SU-DHL-6 (cell line): ENCODE results near the gene CAPN9.

Experiments
- EZH2phosphoT487 ChIP-seq: fragments of 200-600 bp; sonication (generic), shearing (Covaris generic); conservative IDR thresholded peaks from 2 replicates; pipeline ENCODE4 v1.6.1; 2018; ENCODE audit warnings: mild to moderate bottlenecking, antibody characterized with exemption, low read length, moderate library complexity, mixed read lengths
- TF ChIP-seq, protein P1 (sequence below): fragments of 200-600 bp; sonication (generic); IDR thresholded peaks from one replicate; pipeline ENCODE4 v1.5.1; 2017; ENCODE audit warnings: antibody characterized with exemption, mild to moderate bottlenecking, low read length, moderate library complexity; ENCODE audit not compliant: insufficient read depth, poor library complexity, severe bottlenecking

DNA sequence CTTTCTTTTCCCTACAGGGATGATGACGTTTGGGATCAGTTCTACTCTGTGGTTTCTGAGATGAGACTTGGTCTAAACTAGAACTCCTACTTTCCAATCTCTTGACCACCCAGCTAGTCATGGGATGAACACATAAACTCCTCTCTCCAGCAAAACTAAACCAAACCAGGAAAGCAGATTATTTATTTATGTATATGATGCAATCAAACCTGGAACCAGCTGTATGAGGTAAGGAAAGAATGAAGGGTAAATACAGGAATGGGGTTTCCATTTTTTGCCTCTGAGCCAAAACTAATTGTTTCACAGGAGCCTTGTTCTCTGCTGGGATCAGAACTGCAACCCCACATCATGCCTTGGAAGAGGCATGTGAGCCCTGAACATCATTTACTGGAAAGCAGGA lies 29.9 kb upstream of the CAPN9 start:
- TF ChIP-seq, protein P1, sequence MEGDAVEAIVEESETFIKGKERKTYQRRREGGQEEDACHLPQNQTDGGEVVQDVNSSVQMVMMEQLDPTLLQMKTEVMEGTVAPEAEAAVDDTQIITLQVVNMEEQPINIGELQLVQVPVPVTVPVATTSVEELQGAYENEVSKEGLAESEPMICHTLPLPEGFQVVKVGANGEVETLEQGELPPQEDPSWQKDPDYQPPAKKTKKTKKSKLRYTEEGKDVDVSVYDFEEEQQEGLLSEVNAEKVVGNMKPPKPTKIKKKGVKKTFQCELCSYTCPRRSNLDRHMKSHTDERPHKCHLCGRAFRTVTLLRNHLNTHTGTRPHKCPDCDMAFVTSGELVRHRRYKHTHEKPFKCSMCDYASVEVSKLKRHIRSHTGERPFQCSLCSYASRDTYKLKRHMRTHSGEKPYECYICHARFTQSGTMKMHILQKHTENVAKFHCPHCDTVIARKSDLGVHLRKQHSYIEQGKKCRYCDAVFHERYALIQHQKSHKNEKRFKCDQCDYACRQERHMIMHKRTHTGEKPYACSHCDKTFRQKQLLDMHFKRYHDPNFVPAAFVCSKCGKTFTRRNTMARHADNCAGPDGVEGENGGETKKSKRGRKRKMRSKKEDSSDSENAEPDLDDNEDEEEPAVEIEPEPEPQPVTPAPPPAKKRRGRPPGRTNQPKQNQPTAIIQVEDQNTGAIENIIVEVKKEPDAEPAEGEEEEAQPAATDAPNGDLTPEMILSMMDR, result no peak
- no peak for TF ChIP-seq EZH2phosphoT487
